Measurements from ENCODE around the gene OOSP2.
"Not testable (repeated sequence)": the region's sequence is repeated elsewhere in the genome, so short reads cannot be mapped to it uniquely, and the experiment has no call there.

The OOSP2 gene, protein sequence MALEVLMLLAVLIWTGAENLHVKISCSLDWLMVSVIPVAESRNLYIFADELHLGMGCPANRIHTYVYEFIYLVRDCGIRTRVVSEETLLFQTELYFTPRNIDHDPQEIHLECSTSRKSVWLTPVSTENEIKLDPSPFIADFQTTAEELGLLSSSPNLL

GRCh38 chr11:60040109-60040508 lies at the start of gene OOSP2:
Gene OOSP2, plus strand, starts transcription at chr11:60040409. Its CDS starts 51 bp downstream, at chr11:60040460.
- DNase-seq (ENCODE audit: low read depth) = no peak

DNA sequence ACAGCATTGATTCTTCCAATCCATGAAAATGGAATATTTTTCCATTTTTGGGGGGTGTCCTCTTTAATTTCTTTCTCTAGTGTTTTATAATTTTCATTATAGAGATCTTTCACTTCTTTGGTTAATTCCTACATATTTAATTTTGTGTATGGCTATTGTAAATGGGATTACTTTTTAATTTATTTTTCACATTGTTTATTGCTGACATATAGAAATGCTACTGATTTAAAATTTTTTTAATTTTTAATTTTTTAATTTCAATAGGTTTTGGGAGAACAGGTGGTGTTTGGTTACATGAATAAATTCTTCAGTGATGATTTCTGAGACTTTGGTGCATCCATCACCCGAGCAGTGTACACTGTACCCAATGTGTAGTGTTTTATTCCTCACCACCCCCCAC lies 49.8 kb upstream of the OOSP2 start:
- no peak for DNase-seq (ENCODE audit: low read depth)

DNA sequence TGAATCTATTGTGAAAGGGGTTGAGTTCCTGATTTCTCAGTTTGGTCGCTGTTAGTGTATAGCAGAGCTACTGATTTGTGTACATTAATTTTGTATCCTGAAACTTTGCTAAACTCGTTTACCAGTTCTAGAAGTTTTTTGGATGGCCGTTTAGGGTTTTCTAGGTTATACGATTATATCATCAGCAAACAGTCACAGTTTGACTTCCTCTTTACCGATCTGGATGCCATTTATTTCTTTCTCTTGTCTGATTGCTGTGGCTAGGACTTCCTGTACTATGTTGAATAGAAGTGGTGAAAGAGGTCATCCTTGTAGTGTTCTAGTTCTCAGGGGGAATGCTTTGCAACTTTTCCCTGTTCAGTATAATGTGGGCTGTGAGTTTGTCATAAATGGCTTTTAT lies 47.8 kb upstream of the OOSP2 start:
- DNase-seq (ENCODE audit: low read depth) = no peak

DNA sequence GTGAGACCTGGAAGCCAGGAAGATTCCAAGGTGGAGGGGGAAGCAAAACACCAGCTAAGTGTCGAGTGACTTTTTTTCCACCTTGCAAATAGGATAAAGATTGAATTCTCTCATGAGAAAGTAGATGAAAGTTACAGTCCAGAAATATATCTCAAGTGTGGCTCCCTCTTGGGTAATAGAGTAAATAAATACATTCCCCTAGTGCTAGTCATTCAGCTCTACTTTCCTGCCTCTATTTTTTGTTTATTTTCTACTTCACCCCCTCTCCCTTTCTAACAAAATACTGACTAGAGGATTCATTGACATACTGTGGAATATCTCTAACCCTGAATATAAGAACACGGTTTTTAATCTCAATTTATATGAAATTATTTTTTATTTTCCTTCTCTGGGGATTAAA lies 42.4 kb upstream of the OOSP2 start:
- DNase-seq (ENCODE audit: low read depth) = no peak

- DNase-seq (ENCODE audit: low read depth) = no peak
Observed at GRCh38 chr11:59999691-60000090, 40.5 kb upstream of the OOSP2 start.

- no peak for DNase-seq (ENCODE audit: low read depth)
Observed at GRCh38 chr11:60003729-60004128, 36.5 kb upstream of the OOSP2 start.

GRCh38 chr11:60005360-60005759 lies 34.8 kb upstream of the OOSP2 start:
- DNase-seq (ENCODE audit: low read depth) = no peak

DNA sequence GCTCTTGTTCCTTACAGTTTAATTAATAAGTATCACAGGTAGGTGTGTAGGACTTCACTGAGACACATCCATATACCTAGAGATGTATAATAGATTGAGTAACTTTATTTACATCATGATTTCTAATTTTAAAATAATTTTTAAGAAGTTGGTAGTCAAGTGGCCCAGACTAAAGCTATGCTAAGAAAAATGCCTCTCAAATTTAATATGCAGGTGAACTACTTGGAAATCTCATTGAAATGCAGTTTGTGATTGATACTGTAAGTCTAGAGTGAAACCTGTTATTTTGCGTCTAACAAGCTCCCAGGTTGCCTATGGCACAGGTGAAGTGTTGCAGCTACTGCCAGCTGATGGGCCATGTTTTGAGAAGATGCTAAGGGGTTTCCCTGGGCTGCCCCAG lies 23.3 kb upstream of the OOSP2 start, which contains the start of gene OOSP4B:
OOSP4B (plus strand) TSS at position 301 of the 400 bp plus-strand sequence.
- DNase-seq (ENCODE audit: low read depth) = no peak

DNA sequence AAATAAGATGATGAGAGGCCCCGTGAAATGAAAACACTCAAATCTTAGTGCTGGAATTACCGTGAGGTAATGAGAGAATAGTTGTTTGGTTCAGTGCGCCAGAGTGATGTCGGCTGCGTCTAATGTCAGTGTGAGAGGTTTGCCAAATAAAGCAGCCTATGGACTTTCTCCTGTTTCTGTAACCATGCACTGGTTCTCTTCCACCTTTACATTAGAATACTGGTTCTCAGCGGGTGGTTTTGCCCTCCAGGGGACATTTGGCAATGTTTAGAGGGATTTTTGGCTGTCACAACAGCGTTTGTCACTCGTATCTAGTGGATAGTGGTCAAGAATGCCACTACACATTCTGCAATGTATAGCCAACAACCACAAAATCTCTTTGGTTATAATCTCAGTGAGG lies 22.2 kb upstream of the OOSP2 start:
- no peak for DNase-seq (ENCODE audit: low read depth)

- not testable (repeated sequence) for DNase-seq (ENCODE audit: low read depth)
Observed at GRCh38 chr11:60020376-60020775, 19.8 kb upstream of the OOSP2 start.

- no peak for DNase-seq (ENCODE audit: low read depth)
Observed at GRCh38 chr11:60029015-60029632, 11.1 kb upstream of the OOSP2 start.

- DNase-seq (ENCODE audit: low read depth) = not testable (repeated sequence)
Observed at GRCh38 chr11:60050422-60050821, 10.2 kb downstream of the OOSP2 start.

- DNase-seq (ENCODE audit: low read depth) = not testable (repeated sequence)
Observed at GRCh38 chr11:60050839-60051238, 10.6 kb downstream of the OOSP2 start.

DNA sequence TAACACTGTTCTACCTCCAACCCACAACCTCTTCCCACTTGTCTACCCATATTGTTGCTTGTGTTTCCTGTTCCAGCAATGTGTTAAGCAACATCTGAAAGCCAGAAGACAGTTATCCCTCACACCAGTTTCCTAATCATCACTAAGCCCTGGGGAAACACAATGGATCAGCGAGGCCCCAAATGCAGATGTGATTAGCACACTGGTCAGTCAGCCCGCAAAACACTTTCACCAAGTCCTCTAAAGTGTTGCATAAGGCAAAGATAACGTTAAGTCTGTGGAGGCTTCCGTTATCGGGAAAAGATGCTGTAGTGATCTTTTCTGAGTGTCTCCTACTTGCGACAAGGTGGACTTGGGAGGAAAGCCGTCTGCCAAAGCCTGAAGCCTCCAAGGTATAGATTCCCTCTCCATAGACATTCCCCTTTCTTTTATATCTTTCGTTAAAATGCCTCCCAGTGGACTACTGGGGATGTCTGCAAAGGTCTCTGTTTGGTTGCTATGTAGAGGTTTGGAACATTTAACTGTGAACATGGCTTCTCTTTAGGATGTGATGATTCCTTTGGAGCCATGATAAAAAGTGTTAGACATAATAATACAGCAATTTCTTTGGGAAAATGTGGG lies 16.2 kb downstream of the OOSP2 start, which contains the start of gene MS4A3:
MS4A3 (plus strand) TSS at position 317 of the 621 bp plus-strand sequence. CDS start 4,496 bp downstream, outside the sequence.
- no peak for DNase-seq (ENCODE audit: low read depth)

DNA sequence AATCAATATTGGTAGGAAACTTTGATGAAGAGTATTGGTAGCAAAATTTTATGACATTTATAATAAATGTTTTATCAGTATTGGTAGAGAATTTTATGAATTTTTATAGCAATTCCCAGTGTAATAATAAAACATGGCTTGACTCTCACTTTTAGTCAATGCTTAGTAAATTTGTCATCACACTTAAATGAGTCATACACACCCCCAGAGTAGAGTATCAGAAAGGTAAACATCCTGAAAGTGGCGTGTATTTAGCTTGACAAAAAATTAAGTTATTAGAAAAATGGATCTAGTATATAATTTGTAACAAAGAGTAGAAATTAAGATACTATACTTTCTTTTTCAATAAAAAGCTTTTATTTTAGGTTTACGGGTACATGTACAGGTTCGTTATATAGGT lies 18.8 kb downstream of the OOSP2 start:
- DNase-seq (ENCODE audit: low read depth) = no peak

DNA sequence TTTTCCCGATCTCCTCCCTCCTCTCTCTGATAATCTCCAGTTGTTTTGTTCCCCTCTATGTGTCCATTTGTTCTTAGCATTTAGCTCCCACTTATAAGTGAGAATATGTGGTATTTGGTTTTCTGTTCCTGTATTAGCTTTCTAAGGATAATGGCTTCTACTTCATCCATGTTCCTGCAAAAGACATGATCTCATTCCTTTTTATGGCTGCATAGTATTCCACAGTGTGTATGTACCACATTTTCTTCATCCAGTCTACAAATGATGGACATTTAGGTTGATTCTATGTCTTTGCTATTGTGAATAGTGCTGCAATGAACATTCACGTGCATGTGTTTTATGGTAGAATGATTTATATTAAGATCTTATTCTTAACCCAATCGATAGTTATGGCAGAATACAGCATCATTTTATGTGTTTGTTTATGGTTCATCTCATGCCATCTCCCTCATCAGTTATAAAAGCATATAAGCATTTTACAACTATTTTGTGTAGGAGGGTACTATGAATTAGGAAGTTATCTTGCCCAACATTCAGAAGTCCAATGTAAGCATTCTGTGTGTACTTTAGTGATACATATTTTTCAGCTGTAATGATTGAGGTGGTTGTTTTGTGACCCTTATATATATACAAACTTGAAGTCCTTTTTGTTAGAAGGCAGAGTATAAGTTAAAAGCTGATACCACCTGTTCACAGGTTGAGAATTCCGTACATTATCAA lies 19.5 kb downstream of the OOSP2 start:
- no peak for DNase-seq (ENCODE audit: low read depth)

DNA sequence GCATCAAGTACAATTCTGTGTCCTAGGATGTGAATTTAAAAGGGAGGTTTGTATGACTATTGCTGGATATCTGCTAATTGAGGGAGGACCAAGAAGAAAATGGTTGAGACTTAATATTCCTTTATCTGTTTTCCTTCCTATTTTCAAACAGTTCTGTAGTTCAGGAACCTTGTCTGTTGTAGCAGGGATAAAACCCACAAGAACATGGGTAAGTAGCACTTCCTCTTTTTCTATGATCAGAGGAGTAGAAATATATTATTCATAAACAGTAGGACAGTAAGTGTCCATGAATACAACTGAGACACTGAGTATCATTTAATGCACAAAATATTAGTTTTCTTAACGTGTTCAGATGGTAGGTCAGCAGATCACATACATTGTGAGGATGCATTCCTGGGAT lies 23.9 kb downstream of the OOSP2 start:
- no peak for DNase-seq (ENCODE audit: low read depth)

DNA sequence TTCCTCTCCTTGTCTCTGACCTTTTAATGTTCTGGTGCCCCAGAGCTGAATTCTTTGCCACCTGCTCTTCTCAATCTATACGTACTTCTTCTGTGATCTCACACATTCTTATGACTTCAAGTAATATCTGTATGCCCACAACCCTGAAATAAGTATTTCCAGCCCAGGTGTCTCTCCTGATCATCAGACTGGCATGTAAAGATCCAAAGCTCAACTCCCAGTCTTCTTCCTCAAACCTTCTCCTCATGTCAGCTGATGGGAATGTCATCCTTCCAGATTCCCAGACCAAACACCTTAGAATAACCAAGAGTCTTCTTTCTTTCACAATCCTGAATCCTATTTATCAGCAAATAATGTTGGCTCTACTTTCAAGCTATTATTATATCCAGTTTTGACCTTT lies 25.6 kb downstream of the OOSP2 start:
- no peak for DNase-seq (ENCODE audit: low read depth)

DNA sequence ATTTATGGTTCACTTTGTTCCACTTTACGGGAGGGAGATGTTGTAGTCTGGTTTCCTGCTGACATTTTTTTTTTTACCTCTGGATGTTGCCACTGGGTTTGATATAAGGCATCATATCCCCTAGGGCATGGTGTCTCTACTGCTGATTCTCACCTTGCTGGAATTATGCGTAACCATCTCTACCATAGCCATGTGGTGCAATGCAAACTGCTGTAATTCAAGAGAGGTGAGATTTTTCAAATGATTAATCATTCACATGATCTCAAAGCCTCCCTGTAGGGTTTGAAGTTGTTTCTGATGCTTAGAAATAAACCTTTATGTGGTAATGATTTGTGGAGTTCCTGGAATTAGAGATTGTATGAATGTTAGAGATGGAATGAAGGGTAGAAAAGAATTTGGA lies 29.2 kb downstream of the OOSP2 start:
- DNase-seq (ENCODE audit: low read depth) = no peak

DNA sequence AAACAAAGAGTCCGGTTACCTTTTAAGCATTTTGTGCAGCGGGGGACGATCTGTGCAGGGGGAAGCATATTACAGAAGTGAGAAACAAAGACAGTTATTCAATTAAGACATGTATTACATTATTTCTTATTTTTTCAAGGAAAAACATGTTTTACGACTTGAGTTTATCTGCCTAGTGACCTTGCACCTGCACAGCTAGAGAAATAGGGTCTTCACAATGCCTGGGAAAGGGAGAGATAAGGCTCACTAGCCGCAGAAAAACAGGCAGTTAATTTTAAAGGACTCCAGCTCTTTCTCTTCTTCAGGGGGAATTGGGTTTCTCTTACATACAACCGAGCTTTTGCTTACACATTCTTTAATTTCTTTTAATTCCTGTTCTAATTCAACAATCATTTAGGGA lies 31.4 kb downstream of the OOSP2 start:
- DNase-seq (ENCODE audit: low read depth) = not testable (repeated sequence)

DNA sequence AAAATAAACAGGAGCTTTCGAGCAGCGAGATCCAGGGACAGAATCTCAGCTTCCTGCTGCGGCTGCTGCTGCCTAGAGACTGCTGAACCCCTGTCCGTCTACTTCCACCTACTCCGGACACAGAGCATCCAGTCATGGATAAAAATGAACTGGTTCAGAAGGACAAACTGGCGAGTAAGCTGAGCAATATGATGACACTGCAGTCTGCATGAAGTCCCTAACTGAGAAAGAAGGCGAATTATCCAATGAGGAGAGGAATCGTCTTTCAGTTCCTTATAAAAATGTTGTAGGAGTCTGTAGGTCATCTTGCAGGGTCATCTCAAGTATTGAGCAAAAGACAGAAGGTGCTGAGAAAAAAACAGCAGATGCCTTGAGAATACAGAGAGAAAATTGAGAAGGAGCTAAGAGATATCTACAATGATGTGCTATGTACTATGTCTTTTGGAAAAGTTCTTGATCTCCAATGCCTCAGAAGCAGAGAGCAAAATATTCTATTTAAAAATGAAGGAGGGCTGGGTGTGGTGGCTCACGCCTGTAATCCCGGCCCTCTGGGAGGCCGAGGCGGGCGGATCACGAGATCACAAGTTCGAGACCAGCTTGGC lies 37.1 kb downstream of the OOSP2 start:
- no peak for DNase-seq (ENCODE audit: low read depth)

GRCh38 chr11:60077981-60078380 lies 37.8 kb downstream of the OOSP2 start:
- DNase-seq (ENCODE audit: low read depth) = no peak

Data from EH (cell line).